GM12892 (cell line): ENCODE data around the gene UBN1.

Experiments used
- DNase-seq: peaks from one replicate; pipeline ENCODE4 v3.0.0; 2011; ENCODE audit not compliant: insufficient read length
- FAIRE-seq: peaks from 2 replicates; lab custom pipeline; 2011; peaks lifted over from hg19 to GRCh38; lab: Jason Lieb, UNC
- POLR2A ChIP-seq: IDR thresholded peaks from 2 replicates; pipeline ENCODE4 v1.6.1; 2011; ENCODE audit warnings: low read depth, low read length, control low read depth
- POLR2AphosphoS5 ChIP-seq: IDR thresholded peaks from 2 replicates; pipeline ENCODE4 v1.6.1; 2011; ENCODE audit warnings: low read depth, low read length, control low read depth
- TAF1 ChIP-seq: IDR thresholded peaks from 2 replicates; pipeline ENCODE4 v1.6.1; 2011; ENCODE audit warnings: low read depth, mild to moderate bottlenecking, control low read depth, low read length, borderline replicate concordance

The UBN1 gene

GRCh38 chr16:4900036-4900435 lies 52.8 kb downstream of the UBN1 start:
- no peak for TF ChIP-seq POLR2A
- TF ChIP-seq TAF1: no peak
- no peak for TF ChIP-seq POLR2AphosphoS5
- FAIRE-seq (no peak), DNase-seq (no peak)

- no peak for FAIRE-seq
- TF ChIP-seq POLR2AphosphoS5 (no peak), POLR2A (no peak), TAF1 (no peak)
- DNase-seq: no peak
Measured at GRCh38 chr16:4900750-4901149, 53.5 kb downstream of the UBN1 start.

GRCh38 chr16:4902038-4902437 lies 54.8 kb downstream of the UBN1 start:
- FAIRE-seq (no peak), DNase-seq (no peak)
- TF ChIP-seq POLR2AphosphoS5 (no peak), TAF1 (no peak), POLR2A (no peak)

GRCh38 chr16:4904108-4904941 lies 57.0 kb downstream of the UBN1 start:
- FAIRE-seq (no peak), DNase-seq (no peak)
- TF ChIP-seq POLR2AphosphoS5 (no peak), POLR2A (no peak), TAF1 (no peak)

GRCh38 chr16:4904942-4905615 lies 57.8 kb downstream of the UBN1 start:
- FAIRE-seq (no peak), DNase-seq (no peak)
- TF ChIP-seq POLR2A (no peak), POLR2AphosphoS5 (no peak), TAF1 (no peak)

GRCh38 chr16:4908854-4909401 lies 61.6 kb downstream of the UBN1 start:
- TF ChIP-seq POLR2A (no peak), POLR2AphosphoS5 (no peak), TAF1 (no peak)
- FAIRE-seq (no peak), DNase-seq (no peak)

- no peak for TF ChIP-seq POLR2AphosphoS5
- TF ChIP-seq POLR2A: no peak
- TF ChIP-seq TAF1: no peak
Measured at GRCh38 chr16:4909825-4910224, 62.5 kb downstream of the UBN1 start.

GRCh38 chr16:4910828-4911227 lies 63.5 kb downstream of the UBN1 start:
- TF ChIP-seq TAF1 (no peak), POLR2A (no peak), POLR2AphosphoS5 (no peak)
- DNase-seq: no peak
- no peak for FAIRE-seq

More at GRCh38 chr16:4909825-4910224, 62.5 kb downstream of the UBN1 start:
- FAIRE-seq (no peak), DNase-seq (no peak)

GRCh38 chr16:4911970-4912386 lies 64.7 kb downstream of the UBN1 start:
- TF ChIP-seq TAF1: no peak
- no peak for TF ChIP-seq POLR2A
- no peak for TF ChIP-seq POLR2AphosphoS5
- DNase-seq (no peak), FAIRE-seq (no peak)

- DNase-seq: no peak
- FAIRE-seq: no peak
- no peak for TF ChIP-seq POLR2AphosphoS5
- no peak for TF ChIP-seq POLR2A
- no peak for TF ChIP-seq TAF1
Measured at GRCh38 chr16:4913130-4913773, 66.0 kb downstream of the UBN1 start.
